ENCODE results near the gene PALM3.
"Not testable (repeated sequence)": the region's sequence is repeated elsewhere in the genome, so short reads cannot be mapped to it uniquely, and the experiment has no call there.

Gene PALM3

DNA sequence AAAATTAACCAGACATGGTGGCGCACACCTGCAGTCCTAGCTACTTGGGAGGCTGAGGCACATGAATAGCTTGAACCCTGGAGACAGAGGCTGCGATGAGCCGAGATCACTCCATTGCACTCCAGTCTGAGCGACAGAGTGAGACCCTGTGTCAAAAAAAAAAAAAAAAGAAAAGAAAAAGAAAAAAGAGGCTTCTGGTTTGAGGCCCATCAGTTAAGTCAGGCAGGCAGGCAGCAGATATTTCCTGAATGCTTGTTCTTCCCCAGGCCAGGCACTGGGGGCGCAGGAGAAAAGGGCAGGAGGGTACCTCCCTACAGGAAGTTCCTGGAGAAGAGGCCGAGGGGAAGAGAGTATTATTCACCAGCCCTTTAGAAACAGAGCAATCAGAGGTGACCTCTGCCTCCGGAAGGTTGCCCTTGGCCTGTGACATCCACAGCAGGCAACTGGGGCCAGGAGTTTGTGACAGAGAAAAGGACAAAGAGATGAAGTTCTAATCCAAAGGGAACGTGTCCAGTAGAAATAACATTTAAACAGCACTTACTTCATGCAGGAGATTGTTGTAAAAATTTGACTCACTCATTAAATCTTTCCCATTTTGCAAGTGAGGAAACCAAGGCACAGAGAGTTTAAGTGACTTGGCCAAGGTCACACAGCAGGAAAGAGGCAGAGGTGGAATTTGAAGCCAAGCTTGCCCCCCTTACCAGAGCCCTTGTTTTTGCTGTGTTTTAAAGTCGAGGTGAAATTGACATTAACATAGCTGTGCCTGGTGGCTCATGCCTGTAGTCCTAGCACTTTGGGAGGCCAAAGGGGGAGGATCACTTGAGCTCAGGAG, 38.3 kb downstream of the PALM3 start:
- peak; percentile 54 for DNase-seq (ENCODE audit: low spot score)
- ChIA-PET POLR2A (ENCODE audit: low non-redundant PET) (interaction anchor here (0.7 kb wide), 1 partner anchor 174 kb away, joined by 6 read pairs; no protein-coding TSS in a partner anchor), CTCF (interaction anchor here (0.6 kb wide), 3 partner anchors 45 to 210 kb away, joined by 3 to 6 read pairs (median 3); no protein-coding TSS in a partner anchor)
- H3K27ac ChIP-seq: peak overlapping the region; percentile 35; the same call in 1 of the 2 replicates
- TF ChIP-seq, protein P1, sequence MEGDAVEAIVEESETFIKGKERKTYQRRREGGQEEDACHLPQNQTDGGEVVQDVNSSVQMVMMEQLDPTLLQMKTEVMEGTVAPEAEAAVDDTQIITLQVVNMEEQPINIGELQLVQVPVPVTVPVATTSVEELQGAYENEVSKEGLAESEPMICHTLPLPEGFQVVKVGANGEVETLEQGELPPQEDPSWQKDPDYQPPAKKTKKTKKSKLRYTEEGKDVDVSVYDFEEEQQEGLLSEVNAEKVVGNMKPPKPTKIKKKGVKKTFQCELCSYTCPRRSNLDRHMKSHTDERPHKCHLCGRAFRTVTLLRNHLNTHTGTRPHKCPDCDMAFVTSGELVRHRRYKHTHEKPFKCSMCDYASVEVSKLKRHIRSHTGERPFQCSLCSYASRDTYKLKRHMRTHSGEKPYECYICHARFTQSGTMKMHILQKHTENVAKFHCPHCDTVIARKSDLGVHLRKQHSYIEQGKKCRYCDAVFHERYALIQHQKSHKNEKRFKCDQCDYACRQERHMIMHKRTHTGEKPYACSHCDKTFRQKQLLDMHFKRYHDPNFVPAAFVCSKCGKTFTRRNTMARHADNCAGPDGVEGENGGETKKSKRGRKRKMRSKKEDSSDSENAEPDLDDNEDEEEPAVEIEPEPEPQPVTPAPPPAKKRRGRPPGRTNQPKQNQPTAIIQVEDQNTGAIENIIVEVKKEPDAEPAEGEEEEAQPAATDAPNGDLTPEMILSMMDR (conservative IDR thresholded peaks at IDR 0.05; ENCODE audit: low read depth): peak; percentile 71

DNA sequence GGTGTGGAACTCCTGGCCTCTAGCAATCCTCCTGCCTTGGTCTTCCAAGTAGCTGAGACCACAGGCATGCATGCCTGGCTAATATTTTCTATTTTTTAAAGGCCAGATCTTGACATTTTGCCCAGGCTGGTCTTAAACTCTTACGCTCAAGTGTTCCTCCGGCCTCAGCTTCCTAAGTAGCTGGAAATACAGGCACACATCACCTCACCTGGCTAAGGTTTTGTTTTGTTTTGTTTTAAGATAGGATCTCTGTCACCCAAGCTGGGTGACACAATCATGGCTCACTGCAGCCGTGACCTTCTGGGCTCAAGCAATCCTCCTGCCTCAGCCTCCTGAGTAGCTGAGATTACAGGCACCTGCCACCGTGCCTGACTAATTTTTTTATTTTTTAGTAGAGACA, 39.4 kb downstream of the PALM3 start:
- no peak for DNase-seq (ENCODE audit: low spot score)
- POLR2A ChIA-PET (ENCODE audit: low non-redundant PET): no interaction called here
- CTCF ChIA-PET: interaction anchor here (1.1 kb wide), 1 partner anchor 20 kb away, joined by 4 read pairs; no protein-coding TSS in a partner anchor
- H3K27ac ChIP-seq: no peak overlapping the region
- TF ChIP-seq, protein P1 (conservative IDR thresholded peaks at IDR 0.05; ENCODE audit: low read depth): no peak

DNA sequence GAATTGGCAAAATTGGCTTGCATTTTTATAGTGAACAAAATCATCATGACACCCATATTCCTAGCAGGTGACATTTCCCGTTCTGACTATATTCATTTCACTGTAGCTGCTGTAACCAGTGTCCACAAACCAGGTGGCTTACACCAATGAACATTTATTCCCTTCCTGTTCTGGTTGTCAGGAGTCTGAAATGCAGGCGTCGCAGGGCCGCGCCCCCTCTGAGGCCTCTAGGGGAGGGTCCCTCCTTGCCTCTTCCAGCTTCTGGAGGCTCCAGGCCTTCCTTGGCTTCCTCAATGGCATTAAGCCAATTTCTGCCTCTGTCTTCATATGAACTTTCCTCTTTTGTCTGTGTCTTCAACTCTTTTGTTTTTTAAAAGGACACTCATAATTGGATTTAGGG, 40.4 kb downstream of the PALM3 start:
- ChIA-PET CTCF (interaction anchor here (0.8 to 1.1 kb wide), 2 partner anchors 21 to 38 kb away, joined by 3 to 4 read pairs; no protein-coding TSS in a partner anchor), POLR2A (ENCODE audit: low non-redundant PET) (no interaction called here)
- H3K27ac ChIP-seq: no peak overlapping the region
- DNase-seq (ENCODE audit: low spot score): no peak
- TF ChIP-seq, protein P1 (conservative IDR thresholded peaks at IDR 0.05; ENCODE audit: low read depth): no peak

DNA sequence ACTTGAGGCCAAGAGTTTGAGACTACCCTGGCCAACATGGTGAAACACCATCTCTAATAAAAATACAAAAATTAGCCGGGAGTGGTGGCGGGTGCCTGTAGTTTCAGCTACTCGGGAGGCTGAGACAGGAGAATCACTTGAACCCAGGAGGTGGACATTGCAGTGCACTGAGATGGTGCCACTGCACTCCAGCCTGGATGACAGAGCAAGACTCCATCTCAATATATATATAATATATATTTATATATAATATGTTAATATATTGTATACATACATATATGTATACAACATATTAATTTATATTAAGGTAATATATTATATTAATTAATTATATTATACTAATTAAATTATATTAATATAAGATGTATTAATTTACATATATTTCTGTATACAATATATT, 42.1 kb downstream of the PALM3 start:
- POLR2A ChIA-PET (ENCODE audit: low non-redundant PET); H3K27ac ChIP-seq; DNase-seq (ENCODE audit: low spot score): not testable (repeated sequence)
- CTCF ChIA-PET: interaction anchor here (0.5 to 1.0 kb wide), 2 partner anchors 45 to 935 kb away, joined by 3 read pairs; no protein-coding TSS in a partner anchor

DNA sequence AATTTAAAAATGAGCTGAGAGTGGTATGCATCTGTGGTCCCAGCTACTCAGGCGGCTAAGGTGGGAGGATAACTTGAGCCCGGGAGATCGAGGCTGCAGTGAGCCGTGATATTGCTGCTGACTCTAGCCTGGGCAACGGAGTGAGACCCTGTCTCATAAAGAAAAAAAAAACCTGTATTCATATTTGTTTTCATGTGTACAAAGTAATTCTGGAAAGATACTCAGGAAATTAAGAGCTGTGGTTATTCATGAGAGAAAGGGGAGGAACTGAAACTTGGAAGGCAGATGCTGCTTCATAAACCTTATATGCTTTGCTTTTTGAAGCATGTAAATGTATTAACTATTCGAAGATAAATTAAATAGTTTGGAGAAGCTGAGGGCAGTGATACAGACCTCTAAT, 42.8 kb downstream of the PALM3 start:
- no peak for DNase-seq (ENCODE audit: low spot score)
- no peak overlapping the region for H3K27ac ChIP-seq
- TF ChIP-seq, protein P1 (conservative IDR thresholded peaks at IDR 0.05; ENCODE audit: low read depth): no peak
- POLR2A ChIA-PET (ENCODE audit: low non-redundant PET): interaction anchor here (1.2 kb wide), 1 partner anchor 12 kb away, joined by 3 read pairs; no protein-coding TSS in a partner anchor
- CTCF ChIA-PET: interaction anchor here (0.5 to 1.0 kb wide), 4 partner anchors 30 to 934 kb away, joined by 3 read pairs; no protein-coding TSS in a partner anchor

DNA sequence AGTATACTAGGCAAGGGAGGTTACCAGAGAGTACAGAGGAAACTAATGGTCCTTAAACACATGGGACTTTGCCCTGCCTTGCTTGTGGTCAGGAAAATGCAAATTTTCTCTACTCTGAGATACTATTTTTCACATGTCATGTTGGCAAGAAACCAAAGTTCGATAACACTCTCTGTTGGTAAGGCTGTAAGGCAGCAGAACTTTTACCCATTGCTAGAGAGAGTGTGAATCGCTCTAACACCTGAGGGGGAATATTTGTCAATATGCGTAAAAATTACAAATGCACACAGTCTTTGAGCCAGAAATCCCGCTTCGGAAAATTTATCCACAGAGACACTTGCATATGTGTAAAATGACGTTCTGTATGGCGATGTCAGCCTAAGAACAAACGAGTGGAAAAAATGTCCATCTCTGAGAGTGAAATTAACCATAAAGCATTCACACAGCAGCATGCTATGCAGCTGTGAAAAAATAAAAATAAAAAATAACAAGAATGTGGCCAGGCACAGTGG, 46.3 kb downstream of the PALM3 start:
- CTCF ChIA-PET: no interaction called here
- TF ChIP-seq, protein P1 (conservative IDR thresholded peaks at IDR 0.05; ENCODE audit: low read depth): no peak
- DNase-seq (ENCODE audit: low spot score): no peak
- H3K27ac ChIP-seq: no peak overlapping the region
- POLR2A ChIA-PET (ENCODE audit: low non-redundant PET): no interaction called here

Data from RWPE1 (cell line).